IMR-90 (cell line): ENCODE results near the gene HES7. TPM values are rescaled to one million over a fixed set of nuclear protein-coding genes. Genes with fewer than 3 reads are reported as not detected.

Source experiments
- ATAC-seq: fragments of 200-7000 bp; cut with Tn5 transposase; 2 replicates; pipeline ENCODE4 v1.9.1; 2020; ENCODE audit warnings: low read depth, mild to moderate bottlenecking, moderate library complexity
- BruUV-seq: library from RNA; stranded (reverse); fragments of 400-500 nt; replicated peaks from 2 replicates; lab custom pipeline; 2021; lab: Mats Ljungman, UMichigan
- CTCF ChIA-PET: fragments of 300-600 bp; formaldehyde crosslinking; extraction: SDS; loops from one replicate; lab custom pipeline; 2021; ENCODE audit warnings: antibody characterized with exemption; lab: Yijun Ruan, JAX
- POLR2A ChIA-PET: fragments of 300-600 bp; sonication (Branson Sonifier 250); formaldehyde crosslinking; loops from one replicate; lab custom pipeline; 2022; ENCODE audit warnings: antibody characterized with exemption; ENCODE audit not compliant: unreplicated experiment; lab: Charles Lee
- DNase-seq: peaks from one replicate; pipeline ENCODE4 v3.0.0; 2013
- H2AFZ ChIP-seq: replicated peaks from 2 replicates; pipeline ENCODE3; 2013; ENCODE audit warnings: low read length, mild to moderate bottlenecking; ENCODE audit not compliant: poor library complexity
- H2AK5ac ChIP-seq: 2 replicates; pipeline ENCODE4 v1.6.1; 2013; ENCODE audit warnings: low read depth, low read length, inconsistent platforms
- H2AK9ac ChIP-seq: replicated peaks from 2 replicates; pipeline ENCODE3; 2013; ENCODE audit warnings: mild to moderate bottlenecking, low read depth, low read length, moderate library complexity; ENCODE audit not compliant: poor library complexity
- H2BK120ac ChIP-seq: 2 replicates; pipeline ENCODE4 v1.6.1; 2013; ENCODE audit warnings: low read depth, low read length, inconsistent platforms
- H2BK15ac ChIP-seq: 3 replicates; pipeline ENCODE4 v1.6.1; 2013; ENCODE audit warnings: low read depth, low read length, inconsistent platforms
- H2BK20ac ChIP-seq: 2 replicates; pipeline ENCODE4 v1.6.1; 2013; ENCODE audit warnings: low read depth, mild to moderate bottlenecking, inconsistent platforms, low read length, moderate library complexity
- H2BK5ac ChIP-seq: 2 replicates; pipeline ENCODE4 v1.6.1; 2013; ENCODE audit warnings: mild to moderate bottlenecking, low read depth, low read length, inconsistent platforms; ENCODE audit not compliant: poor library complexity, severe bottlenecking
- H3K14ac ChIP-seq: replicated peaks from 2 replicates; pipeline ENCODE4 v1.6.1; 2013; ENCODE audit warnings: low read depth, low read length, inconsistent platforms
- H3K18ac ChIP-seq: 2 replicates; pipeline ENCODE4 v1.6.1; 2013; ENCODE audit warnings: low read depth, low read length, control low read depth
- H3K23ac ChIP-seq: 2 replicates; pipeline ENCODE4 v1.6.1; 2013; ENCODE audit warnings: low read depth, low read length, inconsistent platforms
- H3K27ac ChIP-seq: 2 replicates; pipeline ENCODE4 v1.5.1; 2013; ENCODE audit warnings: mild to moderate bottlenecking, control low read depth, low read length; ENCODE audit not compliant: insufficient read depth
- H3K27me3 ChIP-seq: 2 replicates; pipeline ENCODE4 v1.6.1; 2013; ENCODE audit warnings: low read length; ENCODE audit not compliant: control insufficient read depth, insufficient read depth
- H3K36me3 ChIP-seq: 2 replicates; pipeline ENCODE4 v1.6.1; 2013; ENCODE audit warnings: low read length, mixed read lengths; ENCODE audit not compliant: control insufficient read depth, insufficient read depth
- H3K4ac ChIP-seq: 2 replicates; pipeline ENCODE4 v1.6.1; 2013; ENCODE audit warnings: low read depth, low read length, inconsistent platforms
- H3K4me1 ChIP-seq: 2 replicates; pipeline ENCODE4 v1.6.1; 2013; ENCODE audit warnings: low read length, mixed read lengths; ENCODE audit not compliant: control insufficient read depth, insufficient read depth
- H3K4me2 ChIP-seq: 2 replicates; pipeline ENCODE4 v1.6.1; 2013; ENCODE audit warnings: low read depth, mild to moderate bottlenecking, control low read depth, low read length, moderate library complexity
- H3K4me3 ChIP-seq: 2 replicates; pipeline ENCODE4 v1.5.1; 2013; ENCODE audit warnings: low read depth, mild to moderate bottlenecking, control low read depth, low read length, moderate library complexity; ENCODE audit not compliant: insufficient read depth
- H3K56ac ChIP-seq: 2 replicates; pipeline ENCODE4 v1.6.1; 2013; ENCODE audit warnings: low read length, inconsistent platforms; ENCODE audit not compliant: insufficient read depth; ENCODE audit errors: extremely low read depth
- H3K79me1 ChIP-seq, 2 experiments: 2 replicates each; pipeline ENCODE4 v1.6.1; 2013; ENCODE audit warnings: low read length in 2 of 2, inconsistent platforms in 1 of 2, low read depth in 1 of 2
- H3K9ac ChIP-seq: 2 replicates; pipeline ENCODE4 v1.6.1; 2013; ENCODE audit warnings: low read depth, low read length, control low read depth
- H3K9me1 ChIP-seq: 2 replicates; pipeline ENCODE4 v1.6.1; 2013; ENCODE audit warnings: low read length, inconsistent platforms; ENCODE audit not compliant: insufficient read depth
- H3K9me3 ChIP-seq: 2 replicates; pipeline ENCODE4 v1.6.1; 2013; ENCODE audit warnings: low read length; ENCODE audit not compliant: control insufficient read depth, insufficient read depth
- H4K20me1 ChIP-seq: 2 replicates; pipeline ENCODE4 v1.6.1; 2013; ENCODE audit warnings: low read length, inconsistent platforms; ENCODE audit not compliant: insufficient read depth
- H4K5ac ChIP-seq: 2 replicates; pipeline ENCODE4 v1.6.1; 2013; ENCODE audit warnings: mild to moderate bottlenecking, low read depth, low read length, control low read depth
- H4K8ac ChIP-seq, 2 experiments: 2 replicates each; pipeline ENCODE4 v1.6.1; 2013; ENCODE audit warnings: low read depth in 2 of 2, low read length in 2 of 2, control low read depth in 1 of 2, inconsistent platforms in 1 of 2
- H4K91ac ChIP-seq: 2 replicates; pipeline ENCODE4 v1.6.1; 2013; ENCODE audit warnings: low read depth, low read length, inconsistent platforms; ENCODE audit not compliant: insufficient read depth
- CHD1 ChIP-seq: IDR thresholded peaks from 2 replicates; pipeline ENCODE4 v1.6.1; 2012; ENCODE audit warnings: low read depth, low read length, improper control_type of control experiment
- MXI1 ChIP-seq: IDR thresholded peaks from 2 replicates; pipeline ENCODE4 v1.6.1; 2012; ENCODE audit warnings: low read depth, mild to moderate bottlenecking, low read length, moderate library complexity, borderline replicate concordance
- NFE2L2 ChIP-seq: fragments of 150-350 bp; IDR thresholded peaks from 2 replicates; pipeline ENCODE4 v1.6.1; 2016; ENCODE audit warnings: low read depth, mild to moderate bottlenecking, low read length
- RAD21 ChIP-seq: IDR thresholded peaks from 2 replicates; pipeline ENCODE4 v1.6.1; 2012; ENCODE audit warnings: low read length, improper control_type of control experiment
- RCOR1 ChIP-seq: IDR thresholded peaks from 2 replicates; pipeline ENCODE4 v1.6.1; 2012; ENCODE audit warnings: mild to moderate bottlenecking, low read length, improper control_type of control experiment; ENCODE audit not compliant: insufficient replicate concordance
- RFX5 ChIP-seq: IDR thresholded peaks from 2 replicates; pipeline ENCODE4 v1.8.0; 2012; ENCODE audit warnings: low read depth, mild to moderate bottlenecking, low read length, moderate library complexity
- WGBS, 2 experiments: methylation state at CpG; one replicate each; pipeline versions ENCODE4 v1.1.5 to v1.1.7; 2013; ENCODE audit warnings: missing lambda C conversion rate in 2 of 2; ENCODE audit not compliant: insufficient read length in 1 of 2; ENCODE audit errors: extremely low coverage in 2 of 2; 5-methylcytosine and 5-hydroxymethylcytosine counted together
- dilution Hi-C: fragments of 300-500 bp; cut with HindIII; formaldehyde crosslinking; loops from one replicate; pipeline ENCODE4 v1.14.3; 2018; ENCODE audit warnings: low sequenced_read_pairs; ENCODE audit not compliant: unreplicated experiment
- in situ Hi-C: fragments of 300-500 bp; cut with MboI; formaldehyde crosslinking; loops from 3 replicates; pipeline ENCODE4 v1.14.3; 2019; ENCODE audit warnings: low sequenced_read_pairs, inconsistent platforms, mixed read lengths
- intact Hi-C: fragments of 100-400 bp; cut with micrococcal nuclease; formaldehyde crosslinking; loops from 2 replicates; pipeline ENCODE4 v1.10.0; 2022
- polyA plus RNA-seq, 3 experiments: library from polyadenylated mRNA; depleted of rRNA; stranded (reverse); fragments of >200 nt; gene quantifications; 2 replicates each; pipeline ENCODE4 v1.2.3, GENCODE V29; 2012; ENCODE audit warnings: low replicate concordance in 1 of 3
- total RNA-seq: library from RNA; depleted of rRNA; stranded (reverse); fragments of >200 nt; gene quantifications from 2 replicates; pipeline ENCODE4 v1.2.3, GENCODE V29; 2012
- TF ChIP-seq, protein P1 (sequence below): fragments of 150-350 bp; IDR thresholded peaks from 2 replicates; pipeline ENCODE4 v1.6.1; 2016; ENCODE audit warnings: low read depth, mild to moderate bottlenecking, low read length, moderate library complexity, borderline replicate concordance

The HES7 gene
- total and polyA plus RNA-seq, 2 of the 4 experiments (the other 2 are of a cell fraction) = 0.43 TPM; not detected in 1

DNA sequence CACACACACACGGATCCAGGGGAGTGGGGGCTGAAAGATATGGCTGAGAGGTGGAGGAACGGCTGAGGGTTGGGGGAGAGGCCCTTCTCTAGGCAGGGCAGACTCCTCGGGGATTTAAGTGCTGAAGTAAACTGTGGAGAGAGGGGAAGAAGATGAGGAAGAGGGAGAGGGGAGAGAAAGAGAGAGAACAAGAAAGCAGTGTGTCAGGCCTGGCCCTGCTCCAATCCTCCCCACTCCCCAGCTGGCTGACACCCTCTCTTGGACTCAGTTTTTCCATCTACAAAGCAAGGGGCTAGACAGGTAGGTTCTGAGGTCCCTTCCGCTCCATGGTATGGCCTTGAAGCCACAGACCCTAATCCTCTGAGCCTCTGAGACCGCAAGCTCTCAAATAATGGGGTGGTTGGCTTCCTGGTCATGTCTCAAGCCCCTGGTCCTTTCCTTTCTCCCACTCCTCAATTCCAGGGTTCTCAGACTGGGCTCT is 36.9 kb upstream of the HES7 start:
- Histone ChIP-seq H2AFZ (no peak overlapping the region), H3K56ac (no peak overlapping the region), H3K27ac (no peak overlapping the region), H3K9me1 (peaks cover 10% of the 10 kb centered on the region), H2BK5ac (no peak overlapping the region), H3K14ac (no peak overlapping the region), H3K23ac (no peak overlapping the region), H3K36me3 (peaks cover 15% of the 10 kb centered on the region), H3K4me3 (no peak overlapping the region), H4K20me1 (peaks cover 14% of the 10 kb centered on the region), H3K27me3 (no peaks in the 10 kb centered on the region), H3K4ac (no peak overlapping the region), H4K5ac (no peak overlapping the region), H2AK9ac (peak overlapping the region; percentile 56), H3K4me2 (no peak overlapping the region; the same call in 1 of the 2 replicates), H2BK120ac (no peak overlapping the region), H4K8ac (no peak overlapping the region), H2BK15ac (no peak overlapping the region), H2BK20ac (no peak overlapping the region), H2AK5ac (no peak overlapping the region), H4K91ac (no peak overlapping the region), H3K4me1 (peaks cover 28% of the 10 kb centered on the region), H3K9me3 (no peaks in the 10 kb centered on the region), H3K9ac (no peak overlapping the region), H3K18ac (no peak overlapping the region), H3K79me1 (peaks cover 21 to 42% of the 10 kb centered on the region in 2 experiments)
- TF ChIP-seq RAD21 = no peak
- TF ChIP-seq, protein P1, sequence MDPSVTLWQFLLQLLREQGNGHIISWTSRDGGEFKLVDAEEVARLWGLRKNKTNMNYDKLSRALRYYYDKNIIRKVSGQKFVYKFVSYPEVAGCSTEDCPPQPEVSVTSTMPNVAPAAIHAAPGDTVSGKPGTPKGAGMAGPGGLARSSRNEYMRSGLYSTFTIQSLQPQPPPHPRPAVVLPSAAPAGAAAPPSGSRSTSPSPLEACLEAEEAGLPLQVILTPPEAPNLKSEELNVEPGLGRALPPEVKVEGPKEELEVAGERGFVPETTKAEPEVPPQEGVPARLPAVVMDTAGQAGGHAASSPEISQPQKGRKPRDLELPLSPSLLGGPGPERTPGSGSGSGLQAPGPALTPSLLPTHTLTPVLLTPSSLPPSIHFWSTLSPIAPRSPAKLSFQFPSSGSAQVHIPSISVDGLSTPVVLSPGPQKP = no peak
- TF ChIP-seq CHD1 = no peak
- TF ChIP-seq RCOR1 = no peak
- TF ChIP-seq NFE2L2 = no peak
- no peak for TF ChIP-seq MXI1
- no peak for TF ChIP-seq RFX5
- dilution Hi-C loops = no loop called here
- no peak for DNase-seq
- CTCF ChIA-PET = no interaction called here
- intact Hi-C loops = no loop called here
- BruUV-seq = no TSS peak
- in situ Hi-C loops = loop anchor here (25.0 kb wide), 1 partner anchor 923 kb away; the partner anchor contains the start of genes DVL2, GABARAP and PHF23
- POLR2A ChIA-PET = no interaction called here
- WGBS, 2 experiments = no CpG with 5 or more reads among the region's 5 CpGs
- ATAC-seq = no peak
